Measurements from ENCODE around the gene SHISA8.
"Not testable (repeated sequence)": the region's sequence is repeated elsewhere in the genome, so short reads cannot be mapped to it uniquely, and the experiment has no call there.

SHISA8 gene

GRCh38 chr22:41915035-41915785, at the start of gene SHISA8:
Gene SHISA8, minus strand, starts transcription at chr22:41915074. Its CDS starts 407 bp downstream, at chr22:41914667.
- no peak for DNase-seq (ENCODE audit: low spot score)

GRCh38 chr22:41964112-41964491, 49.2 kb upstream of the SHISA8 start:
- DNase-seq (ENCODE audit: low spot score): no peak

GRCh38 chr22:41963453-41964111, 48.7 kb upstream of the SHISA8 start:
- DNase-seq (ENCODE audit: low spot score): no peak

GRCh38 chr22:41957941-41958556, 43.2 kb upstream of the SHISA8 start:
- DNase-seq (ENCODE audit: low spot score): no peak

GRCh38 chr22:41952713-41953112, 37.8 kb upstream of the SHISA8 start:
- DNase-seq (ENCODE audit: low spot score): no peak

- DNase-seq (ENCODE audit: low spot score): peak; percentile 91
Observed at GRCh38 chr22:41951898-41952474, 37.1 kb upstream of the SHISA8 start, which contains the start of gene SMIM45. Gene SMIM45, plus strand, starts transcription at chr22:41952150.

GRCh38 chr22:41949297-41949965, 34.6 kb upstream of the SHISA8 start:
- no peak for DNase-seq (ENCODE audit: low spot score)

GRCh38 chr22:41948928-41949296, 34.0 kb upstream of the SHISA8 start:
- not testable (repeated sequence) for DNase-seq (ENCODE audit: low spot score)

- no peak for DNase-seq (ENCODE audit: low spot score)
Observed at GRCh38 chr22:41948142-41948541, 33.3 kb upstream of the SHISA8 start.

GRCh38 chr22:41947424-41948080, 32.7 kb upstream of the SHISA8 start:
- no peak for DNase-seq (ENCODE audit: low spot score)

GRCh38 chr22:41946629-41947423, 32.0 kb upstream of the SHISA8 start, which contains the start of gene CENPM:
Gene CENPM, minus strand, starts transcription at chr22:41947152. Its CDS starts 76 bp downstream, at chr22:41947076.
- DNase-seq (ENCODE audit: low spot score): peak; percentile 95

GRCh38 chr22:41943661-41944209, 28.9 kb upstream of the SHISA8 start:
- DNase-seq (ENCODE audit: low spot score): no peak

- peak; percentile 93 for DNase-seq (ENCODE audit: low spot score)
Observed at GRCh38 chr22:41940832-41941765, 26.2 kb upstream of the SHISA8 start.

- DNase-seq (ENCODE audit: low spot score): peak; percentile 98
Observed at GRCh38 chr22:41939981-41940831, 25.3 kb upstream of the SHISA8 start.

GRCh38 chr22:41936894-41937169, 22.0 kb upstream of the SHISA8 start:
- DNase-seq (ENCODE audit: low spot score): peak; percentile 51

GRCh38 chr22:41935509-41935908, 20.6 kb upstream of the SHISA8 start:
- DNase-seq (ENCODE audit: low spot score): peak; percentile 11

GRCh38 chr22:41935015-41935351, 20.1 kb upstream of the SHISA8 start:
- DNase-seq (ENCODE audit: low spot score): no peak

- peak; percentile 23 for DNase-seq (ENCODE audit: low spot score)
Observed at GRCh38 chr22:41934284-41935014, 19.6 kb upstream of the SHISA8 start.
